Upper lobe of right lung (tissue), 1 donor: Measurements from ENCODE around the gene ADAMTS12. TPM values are rescaled to one million over a fixed set of nuclear protein-coding genes. Genes with fewer than 3 reads are reported as not detected.

Experiments used
- ATAC-seq: fragments of 200-7000 bp; cut with Tn5 transposase; one replicate; pipeline ENCODE4 v1.9.1; 2020; ENCODE audit warnings: mild to moderate bottlenecking, moderate library complexity
- DNase-seq: peaks from one replicate; pipeline ENCODE4 v3.0.0-alpha.2; 2020
- H3K27ac ChIP-seq: fragments of 200-600 bp; one replicate; pipeline ENCODE4 v1.8.0; 2022
- H3K27me3 ChIP-seq: fragments of 200-600 bp; one replicate; pipeline ENCODE4 v1.8.0; 2022; ENCODE audit warnings: mild to moderate bottlenecking
- H3K36me3 ChIP-seq: fragments of 200-600 bp; one replicate; pipeline ENCODE4 v1.8.0; 2022
- H3K4me1 ChIP-seq: fragments of 200-600 bp; one replicate; pipeline ENCODE4 v1.8.0; 2022
- H3K4me3 ChIP-seq: fragments of 200-600 bp; one replicate; pipeline ENCODE4 v1.8.0; 2022; ENCODE audit warnings: mild to moderate bottlenecking
- H3K9me3 ChIP-seq: fragments of 200-600 bp; one replicate; pipeline ENCODE4 v1.8.0; 2022
- CTCF ChIP-seq: fragments of 200-600 bp; IDR thresholded peaks from one replicate; pipeline ENCODE4 v1.8.0; 2022; ENCODE audit warnings: antibody characterized with exemption
- intact Hi-C: fragments of 100-400 bp; cut with DNase I; formaldehyde crosslinking; loops from one replicate; pipeline ENCODE4 v1.11.0; 2022
- total RNA-seq: library from RNA; stranded (reverse); fragmentation: NEBNext Ultra II Directional; extraction: Animal tissue kit (Norgen Biotek cat#: 25700); gene quantifications from one replicate; pipeline ENCODE4 v1.2.1, GENCODE V29; 2021
- donor health status: DM: no; HTN: yes; CAD: no; lungs with severe emphysema.

The ADAMTS12 gene
- total RNA-seq, 1 donor from 2014 or later: 11.2 TPM

GRCh38 chr5:33685873-33686755 lies 205.7 kb downstream of the ADAMTS12 start:
- intact Hi-C loops: no loop called here
- Histone ChIP-seq H3K27ac (no peak overlapping the region), H3K36me3 (no peaks in the 10 kb centered on the region), H3K27me3 (no peaks in the 10 kb centered on the region), H3K9me3 (no peaks in the 10 kb centered on the region), H3K4me3 (no peak overlapping the region), H3K4me1 (no peaks in the 10 kb centered on the region)
- ATAC-seq (no peak), DNase-seq (no peak)
- TF ChIP-seq CTCF: no peak

GRCh38 chr5:33684496-33685159 lies 207.2 kb downstream of the ADAMTS12 start:
- ATAC-seq (no peak), DNase-seq (no peak)
- Histone ChIP-seq H3K27me3 (no peaks in the 10 kb centered on the region), H3K27ac (no peak overlapping the region), H3K4me1 (no peaks in the 10 kb centered on the region), H3K4me3 (no peak overlapping the region), H3K36me3 (no peaks in the 10 kb centered on the region), H3K9me3 (no peaks in the 10 kb centered on the region)
- intact Hi-C loops: no loop called here
- no peak for TF ChIP-seq CTCF

GRCh38 chr5:33679791-33680190 lies 212.0 kb downstream of the ADAMTS12 start:
- no peak for DNase-seq
- no peaks in the 10 kb centered on the region for H3K36me3 ChIP-seq
- H3K9me3 ChIP-seq: no peaks in the 10 kb centered on the region
- H3K4me3 ChIP-seq: no peak overlapping the region
- no peaks in the 10 kb centered on the region for H3K4me1 ChIP-seq
- no peak overlapping the region for H3K27ac ChIP-seq
- no peak for TF ChIP-seq CTCF
- intact Hi-C loops: no loop called here
- no peaks in the 10 kb centered on the region for H3K27me3 ChIP-seq
- ATAC-seq: no peak

- intact Hi-C loops: no loop called here
- Histone ChIP-seq H3K4me3 (no peak overlapping the region), H3K9me3 (no peaks in the 10 kb centered on the region), H3K27me3 (no peaks in the 10 kb centered on the region), H3K27ac (no peak overlapping the region), H3K4me1 (no peaks in the 10 kb centered on the region), H3K36me3 (no peaks in the 10 kb centered on the region)
- ATAC-seq: no peak
- no peak for TF ChIP-seq CTCF
- no peak for DNase-seq
Observed at GRCh38 chr5:33675958-33676464, 215.8 kb downstream of the ADAMTS12 start.

- no peaks in the 10 kb centered on the region for H3K4me1 ChIP-seq
- DNase-seq: no peak
- H3K36me3 ChIP-seq: no peaks in the 10 kb centered on the region
- H3K4me3 ChIP-seq: no peak overlapping the region
- H3K27ac ChIP-seq: no peak overlapping the region
- no peaks in the 10 kb centered on the region for H3K27me3 ChIP-seq
- H3K9me3 ChIP-seq: no peaks in the 10 kb centered on the region
- intact Hi-C loops: no loop called here
- no peak for TF ChIP-seq CTCF
- ATAC-seq: peak; percentile 20
Observed at GRCh38 chr5:33671700-33672291, 220.0 kb downstream of the ADAMTS12 start.
